Measurements from ENCODE around the gene DMWD. TPM values are rescaled to one million over a fixed set of nuclear protein-coding genes. Genes with fewer than 3 reads are reported as not detected.

DMWD gene
- total RNA-seq, 1 donor from 2014 or later: 77.3 TPM

DNA sequence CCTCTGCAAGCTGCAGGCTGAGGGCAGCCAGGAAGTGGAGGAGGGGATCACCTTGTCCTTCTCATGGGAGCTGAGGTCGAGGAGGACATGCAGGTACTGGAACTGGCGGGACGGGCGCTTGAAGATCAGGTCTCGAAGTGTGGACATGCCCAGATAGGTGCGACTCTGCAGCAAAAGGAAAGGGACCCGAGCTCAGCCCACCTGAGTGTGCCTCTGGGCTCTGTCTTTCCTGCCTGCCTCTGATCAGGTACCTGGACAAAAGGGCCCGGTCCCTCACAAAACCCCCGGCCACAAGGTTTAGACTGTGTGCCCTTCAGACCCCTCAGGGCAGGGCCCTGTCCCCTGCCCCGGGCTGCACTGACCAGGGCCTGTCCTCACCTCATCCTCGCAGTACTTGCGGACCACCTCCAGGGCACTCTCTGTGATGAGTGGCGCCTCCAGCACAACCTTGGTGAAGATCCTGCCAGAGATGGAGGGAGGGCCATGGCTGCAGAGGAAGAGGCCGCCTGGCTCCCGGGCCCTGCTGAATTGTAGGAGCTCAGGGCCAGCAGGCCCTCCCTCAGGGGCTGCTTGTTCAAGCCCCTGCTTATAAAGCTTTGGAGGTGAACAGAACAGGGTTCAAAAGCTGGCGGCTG is 34.9 kb upstream of the DMWD start:
- TF ChIP-seq, protein P1, sequence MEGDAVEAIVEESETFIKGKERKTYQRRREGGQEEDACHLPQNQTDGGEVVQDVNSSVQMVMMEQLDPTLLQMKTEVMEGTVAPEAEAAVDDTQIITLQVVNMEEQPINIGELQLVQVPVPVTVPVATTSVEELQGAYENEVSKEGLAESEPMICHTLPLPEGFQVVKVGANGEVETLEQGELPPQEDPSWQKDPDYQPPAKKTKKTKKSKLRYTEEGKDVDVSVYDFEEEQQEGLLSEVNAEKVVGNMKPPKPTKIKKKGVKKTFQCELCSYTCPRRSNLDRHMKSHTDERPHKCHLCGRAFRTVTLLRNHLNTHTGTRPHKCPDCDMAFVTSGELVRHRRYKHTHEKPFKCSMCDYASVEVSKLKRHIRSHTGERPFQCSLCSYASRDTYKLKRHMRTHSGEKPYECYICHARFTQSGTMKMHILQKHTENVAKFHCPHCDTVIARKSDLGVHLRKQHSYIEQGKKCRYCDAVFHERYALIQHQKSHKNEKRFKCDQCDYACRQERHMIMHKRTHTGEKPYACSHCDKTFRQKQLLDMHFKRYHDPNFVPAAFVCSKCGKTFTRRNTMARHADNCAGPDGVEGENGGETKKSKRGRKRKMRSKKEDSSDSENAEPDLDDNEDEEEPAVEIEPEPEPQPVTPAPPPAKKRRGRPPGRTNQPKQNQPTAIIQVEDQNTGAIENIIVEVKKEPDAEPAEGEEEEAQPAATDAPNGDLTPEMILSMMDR (IDR thresholded peaks at IDR 0.05): no peak
- H3K36me3 Mint-ChIP-seq (ENCODE audit: low read depth): peaks cover 94% of the 10 kb centered on the region
- ChIA-PET POLR2A (no interaction called here), CTCF (interaction anchor here (1.2 kb wide), 1 partner anchor 28 kb away, joined by 3 read pairs; no protein-coding TSS in a partner anchor)
- no peak for ATAC-seq (ENCODE audit: low read depth)
- no peaks in the 10 kb centered on the region for H3K4me1 Mint-ChIP-seq
- no peaks in the 10 kb centered on the region for H3K9me3 Mint-ChIP-seq
- intact Hi-C loops (cut with micrococcal nuclease): no loop called here
- DNase-seq: no peak
- H3K4me3 Mint-ChIP-seq: no peak overlapping the region
- H3K27me3 Mint-ChIP-seq: no peaks in the 10 kb centered on the region
- H3K27ac Mint-ChIP-seq: peak overlapping the region; percentile 12

DNA sequence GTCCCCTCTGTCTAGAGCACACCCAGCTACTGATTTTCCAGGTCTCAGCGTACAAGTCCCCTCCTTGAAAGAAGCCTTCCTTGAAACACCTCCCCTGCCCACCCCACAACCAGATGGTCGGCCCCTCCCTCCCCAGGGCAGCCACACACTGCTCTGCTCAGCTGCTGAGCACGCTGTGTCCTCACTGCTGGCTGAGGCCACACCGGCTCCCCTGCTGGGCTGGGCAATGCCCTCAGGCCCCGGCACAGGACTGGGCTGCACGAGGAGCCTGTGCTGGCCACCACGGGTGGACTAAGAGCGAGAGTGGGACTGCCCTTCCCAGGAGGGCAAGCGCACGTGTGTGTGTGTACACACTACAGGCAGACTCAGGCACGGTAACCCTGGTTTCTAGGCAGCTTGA is 34.3 kb upstream of the DMWD start:
- CTCF ChIA-PET: interaction anchor here (1.2 kb wide), 1 partner anchor 28 kb away, joined by 3 read pairs; no protein-coding TSS in a partner anchor
- peaks cover 93% of the 10 kb centered on the region for H3K36me3 Mint-ChIP-seq (ENCODE audit: low read depth)
- H3K4me1 Mint-ChIP-seq: no peaks in the 10 kb centered on the region
- intact Hi-C loops (cut with micrococcal nuclease): no loop called here
- TF ChIP-seq, protein P1 (IDR thresholded peaks at IDR 0.05): no peak
- H3K27me3 Mint-ChIP-seq: no peaks in the 10 kb centered on the region
- no peak overlapping the region for H3K27ac Mint-ChIP-seq
- POLR2A ChIA-PET: no interaction called here
- ATAC-seq (ENCODE audit: low read depth) (no peak), DNase-seq (no peak)
- no peaks in the 10 kb centered on the region for H3K9me3 Mint-ChIP-seq
- H3K4me3 Mint-ChIP-seq: no peak overlapping the region

DNA sequence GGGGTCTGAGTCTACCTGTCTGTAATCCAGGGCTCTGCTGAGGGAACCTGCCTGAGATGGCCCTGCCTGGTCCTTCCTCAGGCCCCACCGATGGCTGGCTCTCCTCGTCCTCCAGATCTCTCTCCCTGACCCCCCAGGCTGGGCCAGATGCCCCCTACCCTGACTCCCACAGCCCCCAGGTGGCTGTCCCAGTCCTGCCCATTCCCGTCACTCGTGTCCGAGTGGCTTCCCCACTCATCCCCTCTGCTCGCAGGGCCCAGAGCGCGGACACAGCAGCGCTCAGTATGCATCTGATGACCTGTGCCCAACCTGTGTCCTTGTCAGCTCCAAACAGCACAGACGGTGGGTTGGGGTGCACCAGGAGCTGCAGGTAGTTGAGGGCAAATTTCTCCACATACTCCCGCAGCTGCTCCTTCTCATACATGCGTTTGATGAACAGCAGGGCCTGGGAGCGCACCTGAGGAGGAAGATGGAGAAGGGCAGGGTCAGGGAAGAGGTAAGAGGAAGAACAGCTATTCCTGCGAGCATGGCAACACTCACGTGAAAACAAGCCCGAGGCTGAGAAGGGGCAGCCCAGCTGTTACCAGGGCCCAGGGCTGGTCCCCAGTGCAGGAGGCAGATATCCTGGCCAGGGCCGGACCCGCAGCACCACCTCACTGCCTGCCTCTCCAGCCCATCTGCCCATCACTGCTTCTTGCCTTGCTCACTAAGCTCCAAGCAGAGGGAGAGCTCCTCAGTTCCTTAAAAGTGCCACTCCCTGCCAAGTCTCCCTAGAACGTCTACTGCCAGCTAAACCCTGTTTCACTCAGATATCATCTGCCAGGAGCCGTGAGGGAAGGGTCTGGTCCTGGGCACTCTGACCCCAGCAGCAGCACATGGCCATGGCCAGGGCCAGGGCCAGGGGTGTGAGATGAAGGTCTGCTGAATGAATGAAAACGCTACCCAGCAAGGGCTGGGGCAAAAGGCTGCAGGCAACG is 33.6 kb upstream of the DMWD start:
- ChIA-PET POLR2A (no interaction called here), CTCF (interaction anchor here (1.2 kb wide), 1 partner anchor 27 kb away, joined by 3 read pairs; no protein-coding TSS in a partner anchor)
- no peak for ATAC-seq (ENCODE audit: low read depth)
- no peaks in the 10 kb centered on the region for H3K27me3 Mint-ChIP-seq
- no peak overlapping the region for H3K27ac Mint-ChIP-seq
- H3K4me1 Mint-ChIP-seq: no peaks in the 10 kb centered on the region
- no peaks in the 10 kb centered on the region for H3K9me3 Mint-ChIP-seq
- DNase-seq: no peak
- TF ChIP-seq, protein P1 (IDR thresholded peaks at IDR 0.05): no peak
- no peak overlapping the region for H3K4me3 Mint-ChIP-seq
- intact Hi-C loops (cut with micrococcal nuclease): no loop called here
- peaks cover 92% of the 10 kb centered on the region for H3K36me3 Mint-ChIP-seq (ENCODE audit: low read depth)

DNA sequence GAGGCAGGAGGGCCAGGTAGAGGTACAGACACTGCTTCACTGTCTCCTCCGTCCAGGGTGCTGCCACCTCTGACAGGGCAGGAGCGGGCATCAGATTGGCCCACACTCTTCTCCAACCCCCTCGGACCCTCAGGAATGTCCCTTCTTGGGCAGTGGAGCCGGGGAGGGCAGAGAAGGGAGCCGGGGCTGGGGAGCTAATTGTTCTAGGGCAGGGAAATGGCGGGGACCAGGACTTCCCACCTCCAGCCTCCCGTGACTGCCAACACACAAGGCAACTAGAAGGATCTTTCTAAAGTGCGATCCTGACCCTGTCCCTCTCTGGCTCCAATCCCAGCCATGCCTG is 32.6 kb upstream of the DMWD start:
- Mint-ChIP-seq H3K4me3 (no peak overlapping the region), H3K27me3 (no peaks in the 10 kb centered on the region), H3K27ac (no peak overlapping the region), H3K9me3 (no peaks in the 10 kb centered on the region), H3K4me1 (no peaks in the 10 kb centered on the region), H3K36me3 (ENCODE audit: low read depth) (peaks cover 91% of the 10 kb centered on the region)
- ChIA-PET CTCF (no interaction called here), POLR2A (no interaction called here)
- ATAC-seq (ENCODE audit: low read depth) (no peak), DNase-seq (no peak)
- intact Hi-C loops (cut with micrococcal nuclease): no loop called here
- TF ChIP-seq, protein P1 (IDR thresholded peaks at IDR 0.05): no peak

Data from activated B cell treated with CpG ODN at 0.5 μM for 24 hours (primary cell).